Inflammatory macrophage treated with lipopolysaccharide for 1 hour (primary cell): ENCODE data around the gene MUC5AC.

Source experiments
- DNase-seq, 2 donors: peaks; one replicate each; pipeline ENCODE4 v3.0.0-alpha.2; 2020 to 2022

MUC5AC gene

DNA sequence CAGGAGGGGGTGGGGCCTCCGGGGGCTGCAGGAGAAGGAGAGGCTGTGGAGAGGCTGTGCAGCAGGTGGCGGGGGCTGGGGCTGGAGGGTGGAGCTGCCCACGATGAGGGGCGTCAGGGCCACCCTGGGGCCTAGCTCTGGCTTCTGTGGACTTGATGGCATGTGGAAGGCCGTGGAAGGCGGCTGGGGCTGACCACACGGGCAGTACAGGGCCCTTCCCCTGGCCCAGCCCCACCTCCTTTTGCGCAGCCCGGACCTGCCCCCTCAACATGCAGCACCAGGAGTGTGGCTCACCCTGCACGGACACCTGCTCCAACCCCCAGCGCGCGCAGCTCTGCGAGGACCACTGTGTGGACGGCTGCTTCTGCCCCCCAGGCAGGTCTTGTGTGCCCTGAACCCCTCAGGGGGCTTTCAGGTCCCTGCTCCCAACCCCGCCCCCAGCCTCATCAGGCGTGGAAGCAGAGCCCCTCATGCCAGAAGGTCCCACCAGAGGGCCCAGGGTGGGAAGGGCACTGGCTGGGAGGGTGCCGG is 71.2 kb downstream of the MUC5AC start:
- DNase-seq: no peak

DNA sequence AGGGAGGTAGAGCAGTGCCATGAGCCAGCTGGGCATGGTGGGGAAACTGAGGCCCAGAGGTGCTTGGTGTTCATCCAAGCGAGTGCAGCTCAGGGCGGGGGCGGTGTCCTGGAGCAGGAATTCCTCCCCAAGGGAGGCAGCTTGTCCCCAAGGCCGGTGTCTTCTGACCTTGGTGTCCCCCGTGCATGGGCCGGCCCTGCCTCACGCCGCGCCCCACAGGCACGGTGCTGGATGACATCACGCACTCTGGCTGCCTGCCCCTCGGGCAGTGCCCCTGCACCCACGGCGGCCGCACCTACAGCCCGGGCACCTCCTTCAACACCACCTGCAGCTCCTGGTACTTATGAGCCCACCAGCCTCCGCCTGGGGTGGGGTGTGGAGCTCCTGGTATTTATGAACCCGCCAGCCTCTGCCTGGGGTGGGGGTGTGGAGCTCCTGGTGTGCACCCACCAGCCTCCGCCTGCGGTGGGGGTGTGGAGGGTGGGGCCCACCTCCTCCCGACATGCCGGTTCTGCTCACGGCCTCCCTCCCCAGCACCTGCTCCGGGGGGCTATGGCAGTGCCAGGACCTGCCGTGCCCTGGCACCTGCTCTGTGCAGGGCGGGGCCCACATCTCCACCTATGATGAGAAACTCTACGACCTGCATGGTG is 71.8 kb downstream of the MUC5AC start:
- no peak for DNase-seq

DNA sequence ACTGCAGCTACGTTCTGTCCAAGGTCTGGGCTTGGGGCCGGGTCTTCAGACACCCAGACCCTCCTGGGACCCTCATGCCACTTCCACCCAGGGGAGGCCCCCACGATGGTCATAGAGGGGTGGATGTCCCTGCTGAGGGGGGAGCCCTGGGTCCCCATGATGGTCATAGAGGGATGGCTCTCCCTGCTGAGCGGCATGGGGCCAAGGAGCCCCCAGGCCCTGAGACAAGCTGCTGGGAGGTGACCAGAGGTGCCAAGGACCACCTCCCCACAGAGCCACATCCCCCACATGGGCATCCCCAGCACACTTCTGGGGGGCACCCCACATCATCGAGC is 72.3 kb downstream of the MUC5AC start:
- DNase-seq: no peak

DNA sequence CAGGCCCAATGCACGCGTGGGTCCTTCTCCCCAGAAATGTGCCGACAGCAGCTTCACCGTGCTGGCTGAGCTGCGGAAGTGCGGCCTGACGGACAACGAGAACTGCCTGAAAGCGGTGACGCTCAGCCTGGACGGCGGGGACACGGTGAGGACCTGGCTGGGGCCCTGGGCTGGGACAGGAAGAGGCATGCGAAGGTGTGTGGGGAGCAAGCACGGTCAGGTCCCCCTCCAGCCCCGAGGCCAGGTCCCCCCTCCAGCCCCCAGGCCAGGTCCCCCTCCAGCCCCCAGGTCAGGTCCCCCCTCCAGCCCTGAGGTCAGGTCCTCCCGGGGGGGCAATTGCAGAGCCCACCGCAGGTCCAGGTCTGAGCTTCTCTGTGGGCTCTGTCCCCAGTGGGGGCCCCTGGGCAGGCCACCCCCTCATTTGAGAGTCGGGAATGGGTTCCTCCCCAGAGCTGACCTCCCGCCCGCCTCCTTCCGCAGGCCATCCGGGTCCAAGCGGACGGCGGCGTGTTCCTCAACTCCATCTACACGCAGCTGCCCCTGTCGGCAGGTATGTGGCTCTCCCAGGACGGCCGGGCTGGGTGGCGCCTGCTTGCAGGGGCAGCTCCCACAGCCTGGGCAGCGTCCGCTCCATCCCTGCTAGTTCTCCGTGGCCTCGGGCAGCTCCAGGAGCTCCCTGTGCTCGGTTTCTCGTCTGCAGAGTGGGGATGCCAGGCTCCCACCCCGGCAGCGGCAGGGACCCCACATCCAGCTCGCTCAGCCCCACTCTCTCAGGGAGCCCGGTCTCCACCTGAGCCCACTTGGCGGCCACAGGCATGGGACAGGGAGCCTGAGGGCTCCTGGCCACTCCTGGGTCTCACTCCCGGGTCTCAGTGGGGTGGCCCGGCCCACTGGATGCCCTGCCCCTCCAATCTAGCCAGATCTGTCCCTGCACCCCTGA is 73.0 kb downstream of the MUC5AC start:
- no peak for DNase-seq

DNA sequence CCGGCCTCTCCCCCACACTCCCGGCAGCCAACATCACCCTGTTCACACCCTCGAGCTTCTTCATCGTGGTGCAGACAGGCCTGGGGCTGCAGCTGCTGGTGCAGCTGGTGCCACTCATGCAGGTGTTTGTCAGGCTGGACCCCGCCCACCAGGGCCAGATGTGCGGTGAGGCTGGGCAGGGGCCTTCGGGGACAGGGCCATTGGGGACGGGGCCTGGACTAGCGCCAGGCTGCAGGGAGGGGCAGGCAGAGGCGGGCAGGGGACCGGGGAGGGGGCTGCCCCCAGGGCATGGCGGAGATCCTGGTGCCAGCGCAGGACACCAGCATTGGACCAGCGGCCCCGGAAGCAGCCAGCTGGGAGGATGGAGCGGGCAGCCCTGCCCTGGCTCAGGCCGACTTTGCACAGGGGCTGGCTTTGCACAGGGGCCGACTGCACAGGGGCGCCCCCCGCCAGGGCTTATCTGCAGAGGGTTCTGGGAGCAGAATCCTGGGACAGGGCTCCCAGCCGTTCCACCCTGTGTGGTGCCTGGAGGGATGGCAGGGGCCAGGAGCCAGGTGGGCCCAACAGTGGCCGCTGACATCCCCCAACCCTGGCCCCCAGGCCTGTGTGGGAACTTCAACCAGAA is 73.8 kb downstream of the MUC5AC start:
- DNase-seq: no peak

DNA sequence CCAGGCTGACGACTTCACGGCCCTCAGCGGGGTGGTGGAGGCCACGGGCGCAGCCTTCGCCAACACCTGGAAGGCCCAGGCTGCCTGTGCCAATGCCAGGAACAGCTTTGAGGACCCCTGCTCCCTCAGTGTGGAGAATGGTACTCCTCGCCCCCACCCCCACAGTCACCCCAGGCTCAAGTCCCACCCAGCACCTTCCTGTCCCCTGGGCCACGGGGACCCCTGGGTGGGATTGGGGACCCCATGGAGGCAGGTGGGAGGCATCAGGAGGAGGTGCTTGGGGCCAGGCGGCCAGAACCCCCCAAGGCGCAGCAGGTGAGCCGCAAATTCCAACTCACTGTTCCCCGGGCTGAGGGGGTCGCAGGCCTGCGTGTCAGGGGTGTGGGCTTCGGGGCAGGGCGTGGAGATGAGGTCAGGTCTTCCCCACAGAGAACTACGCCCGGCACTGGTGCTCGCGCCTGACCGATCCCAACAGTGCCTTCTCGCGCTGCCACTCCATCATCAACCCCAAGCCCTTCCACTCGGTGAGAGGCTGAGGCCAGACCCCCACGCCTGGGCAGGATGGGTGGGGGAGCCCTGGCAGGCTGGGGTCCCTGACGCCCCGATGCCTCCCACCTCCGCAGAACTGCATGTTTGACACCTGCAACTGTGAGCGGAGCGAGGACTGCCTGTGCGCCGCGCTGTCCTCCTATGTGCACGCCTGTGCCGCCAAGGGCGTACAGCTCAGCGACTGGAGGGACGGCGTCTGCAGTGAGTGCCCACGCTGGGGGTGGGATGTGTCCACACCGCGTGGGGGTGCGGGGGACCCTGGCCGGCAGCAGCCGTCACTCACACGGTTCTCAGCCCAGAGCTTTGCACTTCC is 74.5 kb downstream of the MUC5AC start:
- DNase-seq: no peak

DNA sequence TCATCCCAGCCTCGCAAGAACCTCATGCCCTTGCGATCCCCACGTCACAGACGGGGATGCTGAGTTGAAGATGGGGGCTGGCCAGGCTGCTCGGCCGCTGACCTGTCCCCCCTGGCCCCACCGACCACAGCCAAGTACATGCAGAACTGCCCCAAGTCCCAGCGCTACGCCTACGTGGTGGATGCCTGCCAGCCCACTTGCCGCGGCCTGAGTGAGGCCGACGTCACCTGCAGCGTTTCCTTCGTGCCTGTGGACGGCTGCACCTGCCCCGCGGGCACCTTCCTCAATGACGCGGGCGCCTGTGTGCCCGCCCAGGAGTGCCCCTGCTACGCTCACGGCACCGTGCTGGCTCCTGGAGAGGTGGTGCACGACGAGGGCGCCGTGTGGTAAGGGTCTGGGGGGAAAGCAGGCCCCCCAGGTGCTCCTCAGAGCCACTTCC is 75.1 kb downstream of the MUC5AC start:
- no peak for DNase-seq

DNA sequence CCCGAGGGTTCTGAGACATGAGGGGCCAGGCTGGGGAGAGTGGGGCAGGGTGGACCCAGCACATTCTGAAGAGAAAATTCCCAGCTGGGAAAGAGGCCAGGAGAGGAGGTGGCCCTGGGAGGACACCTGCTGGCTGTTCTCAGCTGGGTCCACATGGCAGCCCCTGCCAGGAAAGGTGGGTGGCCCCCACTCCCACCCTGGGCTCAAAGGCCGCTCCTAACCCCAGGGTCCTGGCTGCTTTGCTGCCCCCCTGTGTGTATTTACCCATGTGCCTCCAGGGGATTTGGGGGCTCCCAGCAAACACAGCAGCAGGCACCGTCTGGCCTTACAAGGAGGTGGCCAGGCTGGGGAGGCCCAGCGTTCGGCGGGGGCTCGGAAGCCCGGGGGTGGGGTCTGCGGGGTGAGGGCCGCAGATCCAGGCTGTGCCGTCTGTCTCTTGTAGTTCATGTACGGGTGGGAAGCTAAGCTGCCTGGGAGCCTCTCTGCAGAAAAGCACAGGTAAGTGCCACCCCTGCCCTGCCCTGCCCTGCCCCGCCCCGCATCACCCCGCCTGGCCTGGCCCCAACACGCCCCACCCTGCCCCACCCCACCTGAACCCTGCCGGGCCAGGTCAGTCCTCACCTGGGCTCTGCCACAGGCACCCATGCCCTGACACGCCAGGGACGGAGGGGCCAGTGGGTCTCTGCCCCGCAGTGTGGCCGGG is 75.7 kb downstream of the MUC5AC start:
- no peak for DNase-seq

DNA sequence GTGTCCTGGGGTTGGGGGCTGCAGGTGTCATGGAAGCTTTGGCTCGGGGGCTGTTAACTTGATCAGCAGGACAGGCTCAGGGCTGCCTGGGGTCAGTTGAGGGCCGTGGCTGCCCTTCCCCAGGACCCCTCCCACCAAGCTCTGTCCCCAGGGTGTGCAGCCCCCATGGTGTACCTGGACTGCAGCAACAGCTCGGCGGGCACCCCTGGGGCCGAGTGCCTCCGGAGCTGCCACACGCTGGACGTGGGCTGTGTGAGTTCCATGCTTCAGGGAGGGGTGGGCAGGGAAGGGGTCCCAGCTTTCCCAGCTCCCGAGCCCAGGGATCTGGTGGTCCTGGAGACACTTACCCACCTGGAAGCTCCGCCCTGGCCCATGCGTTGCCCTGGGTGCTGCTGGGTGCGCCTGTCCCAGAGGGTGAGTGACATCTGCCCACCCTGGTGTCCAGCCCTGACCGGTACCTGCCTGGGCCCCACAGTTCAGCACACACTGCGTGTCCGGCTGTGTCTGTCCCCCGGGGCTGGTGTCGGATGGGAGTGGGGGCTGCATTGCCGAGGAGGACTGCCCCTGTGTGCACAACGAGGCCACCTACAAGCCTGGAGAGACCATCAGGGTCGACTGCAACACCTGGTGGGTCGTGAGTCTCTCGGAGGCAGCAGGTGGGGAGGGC is 76.4 kb downstream of the MUC5AC start:
- no peak for DNase-seq

DNA sequence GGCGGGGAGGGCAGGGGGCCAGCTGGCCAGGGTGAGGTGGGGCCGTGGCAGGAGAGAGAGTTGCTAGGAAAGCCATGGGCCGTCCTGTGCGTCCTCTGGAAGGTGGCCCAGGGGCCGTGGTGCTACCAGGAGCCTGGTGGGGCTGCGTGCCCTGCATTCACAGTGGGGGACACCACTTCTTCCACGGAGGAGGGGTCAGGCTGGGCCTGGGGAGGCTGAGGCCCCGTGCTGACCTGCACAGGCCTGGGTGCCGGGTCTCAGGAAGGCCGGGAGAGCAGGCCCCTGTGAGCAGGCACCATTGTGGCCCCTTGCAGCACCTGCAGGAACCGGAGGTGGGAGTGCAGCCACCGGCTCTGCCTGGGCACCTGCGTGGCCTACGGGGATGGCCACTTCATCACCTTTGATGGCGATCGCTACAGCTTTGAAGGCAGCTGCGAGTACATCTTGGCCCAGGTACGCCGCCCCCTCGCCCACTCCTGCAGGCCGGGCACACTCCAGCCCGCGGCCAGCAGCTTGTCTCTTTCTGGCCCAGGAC is 77.1 kb downstream of the MUC5AC start:
- DNase-seq: no peak

DNA sequence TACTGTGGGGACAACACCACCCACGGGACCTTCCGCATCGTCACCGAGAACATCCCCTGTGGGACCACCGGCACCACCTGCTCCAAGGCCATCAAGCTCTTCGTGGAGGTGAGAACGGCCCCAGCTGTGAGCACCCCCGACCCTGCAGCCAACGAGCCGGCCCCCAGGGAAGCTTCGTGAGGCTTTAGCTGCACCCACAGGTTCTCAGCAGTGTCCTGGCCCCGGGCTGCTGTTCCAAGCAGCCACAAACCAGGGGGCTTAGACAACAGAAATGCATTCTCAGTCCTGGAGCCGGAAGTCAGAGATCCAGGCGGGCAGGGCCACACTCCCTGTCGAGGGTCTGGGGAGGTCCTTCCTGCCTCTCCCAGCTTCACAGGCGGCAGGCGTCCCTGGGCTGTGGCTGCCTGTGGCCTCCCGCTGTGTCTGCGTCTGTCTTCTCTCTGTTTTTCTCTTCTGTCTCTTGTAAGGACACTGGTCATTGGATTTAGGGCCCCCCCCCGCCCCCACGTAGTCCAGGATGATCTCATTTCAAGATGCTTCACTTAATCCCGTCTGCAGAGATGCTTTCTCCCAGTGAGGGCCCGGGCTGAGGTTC is 77.7 kb downstream of the MUC5AC start:
- no peak for DNase-seq

DNA sequence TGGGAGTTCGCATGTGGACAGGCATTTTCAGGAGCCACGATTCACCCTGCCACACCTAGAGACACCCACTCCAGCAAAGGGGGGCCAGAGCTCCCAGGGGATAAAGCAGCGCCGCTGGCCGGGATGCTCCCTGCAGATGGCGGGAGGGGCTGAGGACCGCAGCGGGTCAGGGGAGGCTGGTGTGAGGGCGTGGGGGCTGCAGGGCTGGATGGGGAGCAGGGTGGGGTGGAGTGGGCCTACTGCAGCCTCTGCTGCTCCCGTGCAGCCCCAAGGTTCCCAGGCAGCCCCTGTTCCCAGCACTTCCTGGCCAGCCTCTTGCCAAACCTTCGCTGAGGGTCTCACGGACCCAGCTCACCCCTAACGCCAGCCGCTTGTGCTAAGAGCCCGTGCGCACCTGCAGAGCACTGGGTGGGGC is 78.2 kb downstream of the MUC5AC start:
- no peak for DNase-seq

DNA sequence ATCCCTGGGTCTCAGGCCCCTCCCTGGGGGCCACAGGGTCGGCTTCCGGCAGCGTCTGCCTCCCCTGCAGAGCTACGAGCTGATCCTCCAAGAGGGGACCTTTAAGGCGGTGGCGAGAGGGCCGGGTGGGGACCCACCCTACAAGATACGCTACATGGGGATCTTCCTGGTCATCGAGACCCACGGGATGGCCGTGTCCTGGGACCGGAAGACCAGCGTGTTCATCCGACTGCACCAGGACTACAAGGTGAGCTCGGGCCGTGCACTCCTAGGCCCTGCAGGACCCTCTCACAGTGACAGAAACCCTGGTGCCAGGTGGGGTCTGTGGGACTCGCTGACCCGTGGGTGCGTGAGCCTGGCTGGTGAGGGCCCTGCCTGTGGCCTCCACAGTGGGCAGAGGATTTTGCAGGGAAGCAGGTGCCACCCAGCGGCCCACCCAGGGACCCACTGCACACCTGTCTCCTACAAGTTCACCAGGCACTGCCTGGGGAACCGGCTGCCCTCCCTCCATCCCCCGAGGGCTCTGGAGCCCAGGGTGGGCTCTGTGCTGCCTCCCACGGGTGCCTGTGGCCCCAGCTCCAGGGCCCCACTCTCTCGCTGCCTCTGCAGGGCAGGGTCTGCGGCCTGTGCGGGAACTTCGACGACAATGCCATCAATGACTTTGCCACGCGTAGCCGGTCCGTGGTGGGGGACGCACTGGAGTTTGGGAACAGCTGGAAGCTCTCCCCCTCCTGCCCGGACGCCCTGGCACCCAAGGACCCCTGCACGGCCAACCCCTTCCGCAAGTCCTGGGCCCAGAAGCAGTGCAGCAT is 78.8 kb downstream of the MUC5AC start:
- no peak for DNase-seq

DNA sequence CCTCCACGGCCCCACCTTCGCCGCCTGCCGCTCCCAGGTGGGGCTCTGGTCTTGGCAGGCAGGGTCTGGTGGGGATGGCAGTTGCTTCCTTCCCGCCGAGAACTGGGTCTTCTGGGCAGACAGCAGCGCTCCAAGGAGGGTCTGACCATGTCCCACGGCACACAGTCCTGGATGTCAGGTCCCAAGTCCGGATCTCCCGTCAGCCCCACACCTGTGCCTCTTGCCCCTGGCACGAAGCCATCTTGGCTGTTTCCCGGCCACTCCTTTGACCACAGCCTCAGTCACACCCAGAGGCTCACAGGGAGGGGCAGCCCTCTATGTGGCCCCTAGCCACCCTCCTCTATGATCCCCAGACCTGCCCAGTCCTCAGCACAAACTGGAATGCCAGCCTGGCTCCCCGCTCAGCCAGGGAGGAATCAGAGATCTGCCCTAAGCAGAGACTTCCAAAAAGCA is 79.4 kb downstream of the MUC5AC start:
- DNase-seq: no peak

DNA sequence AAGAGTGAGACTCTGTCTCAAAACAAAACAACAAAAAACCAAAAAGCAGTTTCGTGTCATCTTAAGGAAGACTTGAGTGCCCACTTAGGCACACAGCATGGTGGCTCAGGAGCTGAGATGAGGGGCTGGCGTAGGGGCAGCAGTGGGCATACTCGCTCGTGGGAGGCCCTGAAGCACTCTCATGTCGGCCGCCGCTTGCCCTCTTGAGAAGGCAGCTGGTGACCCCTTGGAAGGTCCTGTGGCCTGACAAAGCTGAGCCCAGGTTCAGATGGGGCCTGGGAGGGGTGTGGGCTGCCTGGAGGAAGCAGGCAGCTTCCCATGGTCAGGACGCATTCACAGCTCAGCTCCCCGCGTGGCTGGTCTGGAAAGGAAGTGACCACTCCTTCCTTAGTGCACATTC is 80.1 kb downstream of the MUC5AC start:
- no peak for DNase-seq

DNA sequence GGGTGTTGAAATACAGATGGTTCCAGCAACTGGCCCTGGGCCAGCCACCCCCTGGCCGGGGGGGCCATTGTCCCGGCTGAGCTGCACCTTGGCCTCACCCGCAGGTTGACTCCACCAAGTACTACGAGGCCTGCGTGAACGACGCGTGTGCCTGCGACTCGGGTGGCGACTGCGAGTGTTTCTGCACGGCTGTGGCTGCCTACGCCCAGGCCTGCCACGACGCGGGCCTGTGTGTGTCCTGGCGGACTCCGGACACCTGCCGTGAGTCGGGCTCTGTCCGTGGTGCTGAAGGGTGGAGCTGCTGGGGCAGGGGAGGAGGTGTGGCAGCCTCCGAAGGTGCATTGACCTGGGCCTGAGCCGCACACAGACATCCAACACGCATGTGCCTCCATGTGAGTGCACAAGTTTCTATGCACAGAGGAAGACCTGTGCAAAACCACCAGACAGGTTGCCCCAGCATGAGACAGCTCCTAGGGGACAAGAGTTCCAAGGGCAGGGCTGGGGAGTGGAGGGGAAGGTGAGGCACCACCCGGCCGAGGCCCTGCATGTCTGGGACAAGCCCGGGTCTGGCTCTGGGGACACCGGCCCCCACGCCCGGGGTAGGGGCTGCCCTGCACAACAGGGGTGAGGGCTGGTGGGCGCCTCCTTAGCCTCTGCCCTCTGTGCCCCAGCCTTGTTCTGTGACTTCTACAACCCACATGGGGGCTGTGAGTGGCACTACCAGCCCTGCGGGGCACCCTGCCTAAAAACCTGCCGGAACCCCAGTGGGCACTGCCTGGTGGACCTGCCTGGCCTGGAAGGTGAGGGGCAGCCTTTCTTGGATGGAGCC is 81.2 kb downstream of the MUC5AC start:
- DNase-seq: no peak

DNA sequence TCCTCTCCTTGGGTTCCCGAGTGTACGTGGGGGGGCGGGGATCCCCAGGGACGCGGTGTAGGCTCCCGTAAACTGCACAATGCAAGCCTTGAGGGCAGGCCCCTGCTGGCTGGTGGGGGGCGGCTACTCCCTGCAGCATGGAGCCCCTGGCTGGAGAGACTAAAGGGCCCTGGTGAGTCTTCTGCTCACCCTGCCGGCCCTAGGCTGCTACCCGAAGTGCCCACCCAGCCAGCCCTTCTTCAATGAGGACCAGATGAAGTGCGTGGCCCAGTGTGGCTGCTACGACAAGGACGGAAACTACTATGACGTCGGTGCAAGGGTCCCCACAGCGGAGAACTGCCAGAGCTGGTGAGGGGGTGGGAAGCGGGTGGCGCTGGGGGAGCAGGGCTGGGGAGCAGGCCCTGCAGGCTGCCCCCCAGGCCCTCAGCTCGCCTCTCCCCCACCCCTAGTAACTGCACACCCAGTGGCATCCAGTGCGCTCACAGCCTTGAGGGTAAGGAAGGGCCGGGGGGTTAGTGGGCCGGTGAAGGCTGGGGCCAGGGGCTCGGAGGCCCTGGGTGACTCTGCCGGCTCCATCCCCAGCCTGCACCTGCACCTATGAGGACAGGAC is 81.9 kb downstream of the MUC5AC start:
- no peak for DNase-seq

DNA sequence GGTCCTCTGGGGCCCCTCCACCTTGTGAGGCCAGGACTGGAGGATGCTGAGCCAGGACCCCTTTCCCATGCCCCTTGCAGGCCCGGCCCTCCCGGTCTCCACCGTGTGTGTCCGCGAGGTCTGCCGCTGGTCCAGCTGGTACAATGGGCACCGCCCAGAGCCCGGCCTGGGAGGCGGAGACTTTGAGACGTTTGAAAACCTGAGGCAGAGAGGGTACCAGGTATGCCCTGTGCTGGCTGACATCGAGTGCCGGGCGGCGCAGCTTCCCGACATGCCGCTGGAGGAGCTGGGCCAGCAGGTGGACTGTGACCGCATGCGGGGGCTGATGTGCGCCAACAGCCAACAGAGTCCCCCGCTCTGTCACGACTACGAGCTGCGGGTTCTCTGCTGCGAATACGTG is 83.0 kb downstream of the MUC5AC start:
- DNase-seq: no peak
